Esophagus muscularis mucosa (tissue), 4 donors: Measurements from ENCODE around the gene GALNT2. TPM values are rescaled to one million over a fixed set of nuclear protein-coding genes. Genes with fewer than 3 reads are reported as not detected.

Source experiments
- DNase-seq: peaks from one replicate; pipeline ENCODE4 v3.0.0-alpha.2; 2017; ENCODE audit errors: extremely low spot score
- H3K27ac ChIP-seq, 4 donors: fragments of 200-600 bp; sonication (generic); replicated peaks in 1 of 4; 1 replicate in 3 of 4; 2 replicates in 1 of 4; pipeline ENCODE4 v1.5.1; 2016 to 2019; ENCODE audit warnings: mild to moderate bottlenecking in 1 of 4
- H3K27me3 ChIP-seq, 4 donors: fragments of 200-600 bp; sonication (generic); one replicate each; pipeline versions ENCODE4 v1.5.1 to v1.6.0; 2016 to 2019
- H3K36me3 ChIP-seq, 4 donors: fragments of 200-600 bp; sonication (generic); one replicate each; pipeline ENCODE4 v1.5.1; 2016 to 2019
- H3K4me1 ChIP-seq, 4 donors: fragments of 200-600 bp; sonication (generic); one replicate each; pipeline ENCODE4 v1.5.1; 2016 to 2019
- H3K4me3 ChIP-seq, 4 donors: fragments of 200-600 bp; sonication (generic); 1 replicate in 2 of 4; 2 replicates in 2 of 4; pipeline ENCODE4 v1.5.1; 2016 to 2019; ENCODE audit warnings: mild to moderate bottlenecking in 4 of 4, moderate library complexity in 1 of 4
- H3K9me3 ChIP-seq, 4 donors: fragments of 200-600 bp; sonication (generic); 1 replicate in 3 of 4; 2 replicates in 1 of 4; pipeline ENCODE4 v1.5.1; 2016 to 2019
- EP300 ChIP-seq: sonication (generic); formaldehyde crosslinking; IDR thresholded peaks from one replicate; pipeline ENCODE4 v1.6.1; 2017; ENCODE audit warnings: antibody characterized with exemption
- POLR2A ChIP-seq: fragments of 450-650 bp; IDR thresholded peaks from one replicate; pipeline ENCODE4 v1.6.1; 2017; ENCODE audit warnings: antibody characterized with exemption, moderate library complexity, mild to moderate bottlenecking, low read depth
- POLR2AphosphoS5 ChIP-seq, 2 donors: sonication (generic); formaldehyde crosslinking; IDR thresholded peaks; one replicate each; pipeline ENCODE4 v1.6.1; 2017; ENCODE audit warnings: antibody characterized with exemption in 2 of 2
- WGBS: methylation state at CpG from one replicate; pipeline ENCODE4 v1.1.5; 2018; 5-methylcytosine and 5-hydroxymethylcytosine counted together
- intact Hi-C: fragments of 100-400 bp; cut with DNase I; formaldehyde crosslinking; loops from one replicate; pipeline ENCODE4 v1.15.1; 2023
- total RNA-seq, 4 donors: library from RNA; depleted of rRNA; stranded (reverse); fragments of >200 nt; gene quantifications; one replicate each; pipeline versions ENCODE4 v1.1.0 to v1.2.1, GENCODE V29; 2016
- TF ChIP-seq, protein P1 (sequence below), 3 experiments: fragments of 200-600 bp in 2 of 3; fragments of 450-650 bp in 1 of 3; sonication (generic) in 2 of 3; IDR thresholded peaks; one replicate each; pipeline ENCODE4 v1.5.1; 2017 to 2019; ENCODE audit warnings: antibody characterized with exemption in 3 of 3, mild to moderate bottlenecking in 2 of 3, moderate library complexity in 1 of 3

The GALNT2 gene
- total RNA-seq, 4 donors from 2014 or later: 89.6 to 145 (median 129) TPM

DNA sequence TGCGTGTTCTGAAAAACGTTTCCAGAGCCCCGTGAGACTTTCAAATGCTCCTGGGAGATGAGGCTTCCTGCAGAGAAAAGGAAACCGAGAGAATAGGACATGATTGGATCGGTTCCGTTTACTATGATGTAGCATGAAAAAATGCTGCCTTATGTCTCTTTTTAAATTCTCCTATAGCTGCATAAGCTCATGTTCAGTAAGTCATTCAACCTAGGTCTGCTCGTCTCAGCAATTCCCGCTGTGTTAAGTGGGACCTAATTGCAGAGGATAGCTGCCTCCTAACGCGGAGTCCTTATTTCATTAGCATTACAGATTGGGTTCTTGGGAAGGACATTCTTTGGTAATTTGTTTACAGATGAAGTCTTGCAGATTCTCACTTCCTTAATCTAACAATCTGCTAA, 165.3 kb downstream of the GALNT2 start:
- WGBS: 74% methylated on average over 10 of the region's 10 CpGs
- no peak for TF ChIP-seq EP300
- TF ChIP-seq POLR2AphosphoS5 (IDR thresholded peaks at IDR 0.05): no peak
- TF ChIP-seq, protein P1, sequence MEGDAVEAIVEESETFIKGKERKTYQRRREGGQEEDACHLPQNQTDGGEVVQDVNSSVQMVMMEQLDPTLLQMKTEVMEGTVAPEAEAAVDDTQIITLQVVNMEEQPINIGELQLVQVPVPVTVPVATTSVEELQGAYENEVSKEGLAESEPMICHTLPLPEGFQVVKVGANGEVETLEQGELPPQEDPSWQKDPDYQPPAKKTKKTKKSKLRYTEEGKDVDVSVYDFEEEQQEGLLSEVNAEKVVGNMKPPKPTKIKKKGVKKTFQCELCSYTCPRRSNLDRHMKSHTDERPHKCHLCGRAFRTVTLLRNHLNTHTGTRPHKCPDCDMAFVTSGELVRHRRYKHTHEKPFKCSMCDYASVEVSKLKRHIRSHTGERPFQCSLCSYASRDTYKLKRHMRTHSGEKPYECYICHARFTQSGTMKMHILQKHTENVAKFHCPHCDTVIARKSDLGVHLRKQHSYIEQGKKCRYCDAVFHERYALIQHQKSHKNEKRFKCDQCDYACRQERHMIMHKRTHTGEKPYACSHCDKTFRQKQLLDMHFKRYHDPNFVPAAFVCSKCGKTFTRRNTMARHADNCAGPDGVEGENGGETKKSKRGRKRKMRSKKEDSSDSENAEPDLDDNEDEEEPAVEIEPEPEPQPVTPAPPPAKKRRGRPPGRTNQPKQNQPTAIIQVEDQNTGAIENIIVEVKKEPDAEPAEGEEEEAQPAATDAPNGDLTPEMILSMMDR (IDR thresholded peaks at IDR 0.05): no peak
- no peak for TF ChIP-seq POLR2A
- intact Hi-C loops: no loop called here
- H3K36me3 ChIP-seq: peaks cover 0 to 18% (median 11%) of the 10 kb centered on the region in 4 donors
- H3K4me3 ChIP-seq: peak overlapping the region in 2 of 4 donors; percentile 1 to 5
- no peak overlapping the region for H3K27ac ChIP-seq
- no peak for DNase-seq
- H3K27me3 ChIP-seq: no peaks in the 10 kb centered on the region
- peaks cover 28 to 37% (median 33%) of the 10 kb centered on the region in 4 donors for H3K4me1 ChIP-seq
- no peaks in the 10 kb centered on the region for H3K9me3 ChIP-seq

DNA sequence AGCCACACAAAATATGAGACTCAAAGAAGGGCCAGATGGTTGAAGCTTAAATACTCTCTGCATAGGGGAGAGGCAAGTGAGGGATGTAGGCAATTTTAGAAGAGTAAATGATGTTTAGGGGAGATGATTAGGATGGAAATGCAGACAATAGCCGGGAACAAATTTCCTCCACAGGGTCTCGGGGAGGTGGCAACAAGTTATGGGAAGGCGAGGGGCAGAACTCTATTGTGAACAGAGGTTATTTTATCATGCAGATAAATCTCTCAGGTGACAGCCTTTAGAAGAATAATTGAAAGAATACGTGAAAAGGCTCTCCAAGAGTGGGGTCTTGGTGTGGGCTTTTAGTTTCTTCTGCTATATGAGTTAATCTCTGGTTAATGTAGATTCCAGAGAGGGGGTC, 166.7 kb downstream of the GALNT2 start:
- H3K36me3 ChIP-seq: peaks cover 0 to 26% (median 14%) of the 10 kb centered on the region in 4 donors
- no peaks in the 10 kb centered on the region for H3K9me3 ChIP-seq
- TF ChIP-seq EP300 (no peak), POLR2A (no peak)
- intact Hi-C loops: no loop called here
- WGBS: 97% methylated on average over 4 of the region's 4 CpGs
- H3K4me1 ChIP-seq: peaks cover 28 to 37% (median 33%) of the 10 kb centered on the region in 4 donors
- no peak overlapping the region for H3K4me3 ChIP-seq
- H3K27me3 ChIP-seq: no peaks in the 10 kb centered on the region
- no peak overlapping the region for H3K27ac ChIP-seq
- DNase-seq: no peak

DNA sequence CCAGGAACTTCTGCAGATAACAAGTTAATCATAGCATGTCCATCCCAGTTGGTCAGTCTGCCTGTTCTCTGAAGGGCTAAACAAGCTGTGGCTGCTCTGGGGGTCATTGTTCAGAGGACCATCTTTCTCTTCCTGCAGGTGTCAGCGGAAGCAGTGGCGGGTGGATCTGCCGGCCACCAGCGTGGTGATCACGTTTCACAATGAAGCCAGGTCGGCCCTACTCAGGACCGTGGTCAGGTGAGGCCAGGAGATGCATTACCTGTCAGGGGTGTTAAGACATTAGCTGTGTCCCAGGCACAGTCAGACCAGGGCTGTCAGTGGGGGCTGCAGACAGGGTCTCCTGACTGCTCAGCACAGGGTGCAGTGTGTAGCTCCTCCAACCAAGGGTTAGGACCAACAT, 168.8 kb downstream of the GALNT2 start:
- Histone ChIP-seq H3K4me3 (no peak overlapping the region), H3K9me3 (no peaks in the 10 kb centered on the region), H3K27me3 (no peaks in the 10 kb centered on the region), H3K4me1 (peaks cover 12 to 21% (median 18%) of the 10 kb centered on the region in 4 donors), H3K36me3 (peaks cover 6 to 41% (median 14%) of the 10 kb centered on the region in 4 donors), H3K27ac (no peak overlapping the region)
- no peak for DNase-seq
- intact Hi-C loops: no loop called here
- 94% methylated on average over 6 of the region's 7 CpGs for WGBS
- TF ChIP-seq, protein P1 (IDR thresholded peaks at IDR 0.05): no peak
- TF ChIP-seq POLR2A: no peak
- no peak for TF ChIP-seq EP300
- TF ChIP-seq POLR2AphosphoS5 (IDR thresholded peaks at IDR 0.05): no peak

DNA sequence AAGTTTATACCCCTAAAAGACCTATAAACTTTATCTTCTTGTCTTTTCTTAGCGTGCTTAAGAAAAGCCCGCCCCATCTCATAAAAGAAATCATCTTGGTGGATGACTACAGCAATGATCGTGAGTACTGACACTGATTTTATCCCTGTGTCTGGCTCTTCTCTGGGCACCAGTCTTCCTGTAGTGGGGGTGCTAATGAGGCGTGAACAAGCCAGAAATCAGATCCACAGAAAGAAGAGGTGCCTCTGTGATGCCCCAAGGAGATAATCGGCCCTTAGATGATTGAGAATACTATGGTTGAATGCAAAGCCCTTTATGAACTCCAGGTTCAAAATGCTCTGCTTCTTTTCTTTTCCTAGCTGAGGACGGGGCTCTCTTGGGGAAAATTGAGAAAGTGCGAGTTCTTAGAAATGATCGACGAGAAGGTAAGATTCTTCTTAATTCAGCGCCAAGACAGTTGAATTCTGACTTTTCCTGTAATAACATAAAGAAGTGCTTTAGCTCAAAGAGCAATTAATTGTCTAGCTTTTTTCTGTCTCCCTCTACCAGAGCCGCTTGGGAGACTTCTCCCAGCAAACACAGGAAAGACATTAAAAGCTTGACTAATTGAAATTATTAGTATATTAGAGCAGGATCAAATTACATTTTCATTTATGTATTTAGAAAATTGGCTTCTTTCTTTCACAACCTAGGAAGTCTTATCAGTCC, 169.4 kb downstream of the GALNT2 start:
- intact Hi-C loops: no loop called here
- H3K27ac ChIP-seq: no peak overlapping the region
- no peak overlapping the region for H3K4me3 ChIP-seq
- 92% methylated on average over 11 of the region's 11 CpGs for WGBS
- DNase-seq: no peak
- H3K9me3 ChIP-seq: no peaks in the 10 kb centered on the region
- no peaks in the 10 kb centered on the region for H3K27me3 ChIP-seq
- TF ChIP-seq EP300 (no peak), POLR2A (no peak), POLR2AphosphoS5 (IDR thresholded peaks at IDR 0.05) (no peak)
- TF ChIP-seq, protein P1 (IDR thresholded peaks at IDR 0.05): no peak
- peaks cover 6 to 47% (median 14%) of the 10 kb centered on the region in 4 donors for H3K36me3 ChIP-seq
- H3K4me1 ChIP-seq: peaks cover 8 to 16% (median 12%) of the 10 kb centered on the region in 4 donors

DNA sequence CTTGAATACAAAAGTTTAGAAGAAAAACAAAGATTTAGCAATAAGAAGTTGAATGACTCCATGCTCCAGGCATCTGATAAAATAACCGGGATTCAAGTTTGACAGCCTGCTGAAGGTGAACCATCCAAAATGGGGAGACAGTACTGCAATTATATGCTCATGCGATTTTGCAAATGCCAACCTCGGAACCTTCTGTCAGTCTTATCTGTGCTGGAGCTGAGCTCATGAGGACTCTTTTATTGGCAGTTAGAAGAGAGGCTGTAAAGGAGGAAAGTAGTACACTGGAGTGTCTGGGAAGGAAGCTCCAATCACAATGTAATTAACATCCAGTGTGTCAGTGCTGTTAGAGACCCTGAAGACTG, 170.0 kb downstream of the GALNT2 start:
- H3K27me3 ChIP-seq: no peaks in the 10 kb centered on the region
- no peaks in the 10 kb centered on the region for H3K9me3 ChIP-seq
- H3K36me3 ChIP-seq: peaks cover 6 to 50% (median 14%) of the 10 kb centered on the region in 4 donors
- TF ChIP-seq, protein P1 (IDR thresholded peaks at IDR 0.05): no peak
- TF ChIP-seq EP300 (no peak), POLR2A (no peak), POLR2AphosphoS5 (IDR thresholded peaks at IDR 0.05) (no peak)
- peaks cover 3 to 10% (median 7%) of the 10 kb centered on the region in 4 donors for H3K4me1 ChIP-seq
- no peak for DNase-seq
- H3K4me3 ChIP-seq: no peak overlapping the region
- H3K27ac ChIP-seq: no peak overlapping the region
- 94% methylated on average over 3 of the region's 3 CpGs for WGBS
- intact Hi-C loops: no loop called here
